NCI-H345 treated with DMSO at 0.1 percent for 48 hours (cell line): Measurements from ENCODE around the gene MSMB.
"Not testable (repeated sequence)": the region's sequence is repeated elsewhere in the genome, so short reads cannot be mapped to it uniquely, and the experiment has no call there.

Experiments used
- DNase-seq: peaks from one replicate; lab custom pipeline; 2025; ENCODE audit not compliant: unreplicated experiment; lab: John Stamatoyannopoulos, UW

Gene MSMB

GRCh38 chr10:46014683-46015405, 31.2 kb downstream of the MSMB start:
- no peak for DNase-seq

GRCh38 chr10:46014206-46014605, 31.9 kb downstream of the MSMB start:
- DNase-seq, result no peak

GRCh38 chr10:46012746-46013145, 33.3 kb downstream of the MSMB start:
- DNase-seq, result no peak

GRCh38 chr10:46006219-46006618, 39.9 kb downstream of the MSMB start:
- no peak for DNase-seq

GRCh38 chr10:46005383-46005782, 40.7 kb downstream of the MSMB start:
- DNase-seq, result no peak

- no peak for DNase-seq
Measured at GRCh38 chr10:46004963-46005362, 41.1 kb downstream of the MSMB start.

GRCh38 chr10:46002916-46003693, 43.0 kb downstream of the MSMB start:
- no peak for DNase-seq

GRCh38 chr10:46002189-46002687, 43.8 kb downstream of the MSMB start:
- DNase-seq, result not testable (repeated sequence)

- DNase-seq, result no peak
Measured at GRCh38 chr10:46001187-46001756, 44.8 kb downstream of the MSMB start.

GRCh38 chr10:46000538-46000937, 45.5 kb downstream of the MSMB start:
- no peak for DNase-seq

GRCh38 chr10:45999955-46000354, 46.1 kb downstream of the MSMB start:
- DNase-seq, result not testable (repeated sequence)

- no peak for DNase-seq
Measured at GRCh38 chr10:45997994-45998763, 47.9 kb downstream of the MSMB start.

- DNase-seq, result no peak
Measured at GRCh38 chr10:45997557-45997956, 48.5 kb downstream of the MSMB start.

- DNase-seq, result not testable (repeated sequence)
Measured at GRCh38 chr10:45985590-45985989, 60.5 kb downstream of the MSMB start.

- not testable (repeated sequence) for DNase-seq
Measured at GRCh38 chr10:45984473-45984872, 61.6 kb downstream of the MSMB start.

- not testable (repeated sequence) for DNase-seq
Measured at GRCh38 chr10:45983538-45984186, 62.4 kb downstream of the MSMB start.
